Small intestine (tissue), 7 donors: ENCODE results near the gene CDR2L. TPM values are rescaled to one million over a fixed set of nuclear protein-coding genes. Genes with fewer than 3 reads are reported as not detected.

Source experiments
- DNase-seq, 2 donors: peaks; one replicate each; pipeline versions ENCODE4 v3.0.0 to v3.0.0-alpha.2; 2013
- FAIRE-seq: peaks from 2 replicates; lab custom pipeline; 2012; peaks lifted over from hg19 to GRCh38; lab: Jason Lieb, UNC
- H3K27ac ChIP-seq, 3 donors: one replicate each; pipeline ENCODE4 v1.5.1; 2013; ENCODE audit warnings: low read length in 2 of 3, mild to moderate bottlenecking in 2 of 3, control low read depth in 1 of 3, inconsistent platforms in 1 of 3, low read depth in 1 of 3, moderate library complexity in 1 of 3
- H3K27me3 ChIP-seq, 3 donors: one replicate each; pipeline ENCODE4 v1.6.1; 2013; ENCODE audit warnings: low read length in 3 of 3, inconsistent platforms in 1 of 3; ENCODE audit not compliant: control insufficient read depth in 3 of 3, insufficient read depth in 3 of 3
- H3K36me3 ChIP-seq, 3 donors: one replicate each; pipeline ENCODE4 v1.6.1; 2013; ENCODE audit warnings: low read length in 3 of 3, inconsistent platforms in 1 of 3, low read depth in 1 of 3, mild to moderate bottlenecking in 1 of 3, moderate library complexity in 1 of 3; ENCODE audit not compliant: control insufficient read depth in 3 of 3, insufficient read depth in 2 of 3
- H3K4me1 ChIP-seq, 3 donors: one replicate each; pipeline ENCODE4 v1.6.1; 2013; ENCODE audit warnings: low read length in 2 of 3, inconsistent platforms in 1 of 3, low read depth in 1 of 3, mild to moderate bottlenecking in 1 of 3, moderate library complexity in 1 of 3; ENCODE audit not compliant: control insufficient read depth in 3 of 3, insufficient read depth in 2 of 3
- H3K4me3 ChIP-seq, 3 donors: one replicate each; pipeline ENCODE4 v1.5.1; 2013; ENCODE audit warnings: low read length in 3 of 3, control low read depth in 1 of 3, inconsistent platforms in 1 of 3, low read depth in 1 of 3, mild to moderate bottlenecking in 1 of 3, moderate library complexity in 1 of 3
- H3K9me3 ChIP-seq, 2 donors: one replicate each; pipeline ENCODE4 v1.6.1; 2013; ENCODE audit warnings: low read depth in 1 of 2, low read length in 1 of 2; ENCODE audit not compliant: control insufficient read depth in 2 of 2, insufficient read depth in 1 of 2
- WGBS, 3 donors: extraction: QIAGEN DNeasy Blood & Tissue Kit; methylation state at CpG; one replicate each; pipeline ENCODE4 v1.1.7; 2013; 5-methylcytosine and 5-hydroxymethylcytosine counted together
- polyA plus RNA-seq, 4 donors: library from polyadenylated mRNA; stranded (reverse) in 3 of 4; unstranded in 1 of 4; fragments of 200-250 nt in 3 of 4; fragments of 120-200 nt in 1 of 4; gene quantifications; one replicate each; pipeline versions ENCODE4 v1.2.1 to v1.2.3, GENCODE V29; 2013
- donor health status: healthy with polysubstance abuse.
- donor health status: control.
- donor health status: control.
- donor health status: Bipolar disorder and iron deficiency.
- donor health status: healthy.

CDR2L gene
- polyA plus RNA-seq, 4 donors: 2.3 to 39.6 (median 27.2) TPM

DNA sequence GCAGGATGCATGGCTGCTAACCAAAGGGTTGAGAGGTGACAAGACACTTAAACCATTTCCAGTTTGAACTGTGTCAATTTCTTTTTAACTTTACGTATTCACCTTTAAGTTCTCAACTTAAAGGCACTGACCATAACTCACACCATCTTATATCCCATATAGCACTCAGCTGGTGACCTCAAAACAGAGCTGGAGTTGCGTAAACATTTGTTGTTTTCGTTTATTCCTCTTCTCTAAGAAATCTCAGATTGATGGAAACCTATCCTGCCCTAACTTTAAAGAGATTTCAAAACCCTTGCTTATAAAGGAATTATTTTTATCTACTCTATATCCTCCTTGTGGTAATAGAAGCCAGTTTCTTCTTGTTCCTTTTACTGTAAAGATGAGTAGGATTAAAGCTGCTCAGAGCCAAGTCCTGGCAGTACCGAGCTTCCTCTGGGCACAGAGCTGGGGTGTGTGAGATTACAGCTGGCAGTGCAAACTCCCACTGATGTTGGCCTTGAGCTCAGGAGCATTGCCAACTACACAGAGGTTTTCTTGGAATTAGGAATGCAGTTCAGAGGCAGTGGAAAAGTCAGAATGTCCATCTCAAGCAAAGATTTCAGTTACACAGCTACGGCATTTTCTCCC is 60.9 kb downstream of the CDR2L start:
- Histone ChIP-seq H3K27me3 (no peaks in the 10 kb centered on the region), H3K4me3 (peak overlapping the region in 2 of 3 donors; percentile 80 to 99), H3K27ac (no peak overlapping the region), H3K4me1 (peaks cover 0 to 6% (median 3%) of the 10 kb centered on the region in 3 donors), H3K9me3 (no peaks in the 10 kb centered on the region), H3K36me3 (peaks cover 0 to 21% (median 8%) of the 10 kb centered on the region in 3 donors)
- WGBS, 3 donors: 37 to 43% (median 39%) methylated on average over 5 of the region's 5 CpGs
- FAIRE-seq (no peak), DNase-seq (peak; percentile 10 to 31)

DNA sequence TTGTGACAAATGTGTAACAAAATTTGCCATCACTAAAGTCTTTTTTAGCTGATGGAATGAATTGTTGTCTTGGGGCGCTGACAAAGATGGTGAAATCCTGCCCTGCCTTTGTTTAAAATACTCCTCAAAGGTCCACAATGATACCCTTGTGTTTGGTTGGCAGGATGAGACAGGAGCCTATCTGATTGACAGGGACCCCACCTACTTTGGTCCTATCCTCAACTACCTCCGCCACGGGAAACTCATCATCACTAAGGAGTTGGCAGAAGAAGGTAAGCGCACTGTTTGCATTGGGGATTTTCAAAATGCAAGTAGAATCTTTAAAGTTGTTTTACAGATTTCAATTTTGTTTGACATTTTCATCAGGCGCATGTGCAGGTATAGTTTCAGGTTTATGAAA is 61.6 kb downstream of the CDR2L start:
- FAIRE-seq (no peak), DNase-seq (no peak)
- Histone ChIP-seq H3K4me3 (no peak overlapping the region), H3K9me3 (no peaks in the 10 kb centered on the region), H3K27me3 (no peaks in the 10 kb centered on the region), H3K27ac (no peak overlapping the region), H3K36me3 (peaks cover 0 to 28% (median 8%) of the 10 kb centered on the region in 3 donors), H3K4me1 (peaks cover 0 to 6% (median 3%) of the 10 kb centered on the region in 3 donors)
- WGBS, 3 donors: 87 to 91% (median 89%) methylated on average over 5 of the region's 5 CpGs

DNA sequence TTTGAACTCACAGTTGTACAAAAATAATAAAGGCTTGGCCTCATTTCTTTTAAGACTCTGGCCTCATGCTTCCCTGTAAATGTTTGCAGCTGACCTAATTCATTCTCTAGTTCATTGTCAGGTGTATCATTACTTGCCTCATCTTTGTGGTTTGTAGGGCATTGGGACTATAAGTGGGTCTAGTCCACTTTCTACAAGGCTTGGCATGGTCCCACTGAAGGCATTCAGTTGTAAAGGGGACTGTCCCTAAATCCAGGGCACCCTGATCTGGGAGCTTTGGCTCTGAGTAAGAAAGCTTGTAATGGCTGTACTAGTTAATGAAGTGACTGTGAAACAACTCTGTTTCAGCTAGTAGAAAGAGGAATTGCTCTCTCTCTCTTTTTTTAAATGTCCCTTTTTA is 62.3 kb downstream of the CDR2L start:
- DNase-seq: no peak
- Histone ChIP-seq H3K27me3 (no peaks in the 10 kb centered on the region), H3K27ac (no peak overlapping the region), H3K9me3 (no peaks in the 10 kb centered on the region), H3K4me3 (no peak overlapping the region), H3K36me3 (peaks cover 0 to 34% (median 8%) of the 10 kb centered on the region in 3 donors), H3K4me1 (peaks cover 0 to 6% (median 3%) of the 10 kb centered on the region in 3 donors)
- FAIRE-seq: no peak

DNA sequence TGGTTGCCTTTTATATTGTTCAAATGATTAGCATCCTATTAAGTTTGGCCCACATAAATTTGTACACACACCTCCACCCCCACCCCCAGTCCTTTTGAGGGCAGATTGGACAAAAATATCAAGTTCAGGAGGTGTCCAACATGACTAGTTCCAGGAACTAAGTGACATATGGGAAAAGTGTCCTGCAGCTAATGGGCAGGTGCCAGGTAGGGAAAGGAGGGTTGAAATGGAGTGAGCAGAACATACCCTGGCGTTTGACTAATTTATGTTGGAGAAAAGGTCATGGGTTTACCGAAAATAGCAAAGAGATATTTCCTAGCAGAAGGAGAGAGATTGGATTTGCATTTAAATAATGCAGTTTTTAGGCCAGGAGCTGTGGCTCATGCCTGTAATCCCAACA is 64.5 kb downstream of the CDR2L start:
- no peak overlapping the region for H3K4me3 ChIP-seq
- H3K36me3 ChIP-seq: peaks cover 0 to 48% (median 8%) of the 10 kb centered on the region in 3 donors
- FAIRE-seq (no peak), DNase-seq (no peak)
- WGBS, 3 donors: 79 to 89% (median 87%) methylated on average over 2 of the region's 2 CpGs
- no peak overlapping the region for H3K27ac ChIP-seq
- H3K27me3 ChIP-seq: no peaks in the 10 kb centered on the region
- H3K9me3 ChIP-seq: no peaks in the 10 kb centered on the region
- peaks cover 0 to 6% (median 3%) of the 10 kb centered on the region in 3 donors for H3K4me1 ChIP-seq

Other genes starting within 250 kb of the CDR2L start
- gene NHERF1, start 239.0 kb upstream of the CDR2L start, polyA plus RNA-seq: 100 to 1,000 TPM; 231 to 592 (median 518) TPM
- gene NAT9, start 211.3 kb upstream of the CDR2L start, polyA plus RNA-seq: 10 to 100 TPM; 12.4 to 28.3 (median 22.2) TPM
- under 1 TPM in 2 of 4 donors, not detected in 2; 0.28 to 0.37 TPM for gene GRIN2C, start 127.7 kb upstream of the CDR2L start, polyA plus RNA-seq
- 10 to 100 TPM in 3 of 4 donors, 1 to 10 TPM in 1; 9.2 to 16.6 (median 12.5) TPM for gene FDXR, start 114.6 kb upstream of the CDR2L start, polyA plus RNA-seq
- gene FADS6, start 94.0 kb upstream of the CDR2L start, polyA plus RNA-seq: 10 to 100 TPM in 3 of 4 donors, 1 to 10 TPM in 1; 2.5 to 27.3 (median 25.7) TPM
- 1 to 10 TPM in 1 of 4 donors, under 1 TPM in 3; 0.07 to 3.1 (median 0.63) TPM for gene USH1G, start 64.4 kb upstream of the CDR2L start, polyA plus RNA-seq
- 1 to 10 TPM in 1 of 4 donors, under 1 TPM in 3; 0.22 to 5.9 (median 0.46) TPM for gene OTOP2, start 63.4 kb upstream of the CDR2L start, polyA plus RNA-seq
- gene OTOP3, start 51.7 kb upstream of the CDR2L start, polyA plus RNA-seq: 10 to 100 TPM in 2 of 4 donors, 1 to 10 TPM in 2; 3.1 to 35.7 (median 19.1) TPM
- 10 to 100 TPM; 37.0 to 60.4 (median 40.6) TPM for gene HID1, start 14.9 kb upstream of the CDR2L start, polyA plus RNA-seq
- 10 to 100 TPM; 22.4 to 73.0 (median 45.7) TPM for gene MRPL58, start 25.0 kb downstream of the CDR2L start, polyA plus RNA-seq
- gene ATP5PD, start 59.3 kb downstream of the CDR2L start, polyA plus RNA-seq: 100 to 1,000 TPM; 286 to 919 (median 609) TPM
- gene KCTD2, start 59.6 kb downstream of the CDR2L start, polyA plus RNA-seq: 10 to 100 TPM; 12.3 to 18.0 (median 13.7) TPM
- 10 to 100 TPM; 23.5 to 35.4 (median 32.2) TPM for gene SLC16A5, start 100.3 kb downstream of the CDR2L start, polyA plus RNA-seq
- 10 to 100 TPM; 11.6 to 24.8 (median 18.7) TPM for gene ARMC7, start 122.3 kb downstream of the CDR2L start, polyA plus RNA-seq
- gene NT5C, start 144.1 kb downstream of the CDR2L start, polyA plus RNA-seq: 100 to 1,000 TPM in 2 of 4 donors, 10 to 100 TPM in 2; 48.6 to 169 (median 111) TPM
- 100 to 1,000 TPM in 3 of 4 donors, 10 to 100 TPM in 1; 79.0 to 758 (median 413) TPM for gene JPT1, start 166.9 kb downstream of the CDR2L start, polyA plus RNA-seq
- gene SUMO2, start 195.3 kb downstream of the CDR2L start, polyA plus RNA-seq: 100 to 1,000 TPM in 1 of 4 donors, 10 to 100 TPM in 3; 64.3 to 305 (median 71.9) TPM
- gene NUP85, start 218.0 kb downstream of the CDR2L start, polyA plus RNA-seq: 10 to 100 TPM; 39.4 to 49.6 (median 44.5) TPM